ENCODE results near the gene KBTBD12.

KBTBD12 gene

DNA sequence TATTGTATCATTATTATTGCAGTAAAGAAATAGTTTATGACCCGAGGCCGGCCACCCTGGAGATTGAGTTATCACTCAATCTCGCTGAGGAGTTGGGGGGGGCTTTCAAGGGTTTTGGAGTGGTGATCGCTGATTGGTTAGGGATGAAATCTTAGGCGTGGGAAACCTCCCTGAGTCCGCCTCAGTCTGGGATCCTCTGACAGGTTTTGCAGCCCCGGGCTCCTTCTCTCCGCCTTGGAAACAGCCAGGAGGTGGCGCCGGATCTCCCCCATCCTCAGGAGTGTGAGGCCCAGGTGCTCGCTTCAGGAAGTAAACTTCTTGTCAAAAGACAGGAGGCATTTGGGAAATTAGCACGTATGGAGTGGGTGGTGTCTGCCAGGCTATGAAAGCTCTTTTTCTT is 96.1 kb downstream of the KBTBD12 start:
- FAIRE-seq = no peak
- no peak for TF ChIP-seq POLR2AphosphoS5 (IDR thresholded peaks at IDR 0.05; ENCODE audit: low read depth, low read length)
- no peak for TF ChIP-seq PAX5 (IDR thresholded peaks at IDR 0.05; ENCODE audit: insufficient read depth, low read length, severe bottlenecking)
- no peak for TF ChIP-seq SPI1 (IDR thresholded peaks at IDR 0.05; ENCODE audit: low read depth, low read length)
- TF ChIP-seq POU2F2 (IDR thresholded peaks at IDR 0.05; ENCODE audit: low read depth, low read length) = no peak
- TF ChIP-seq TAF1 (IDR thresholded peaks at IDR 0.05; ENCODE audit: low read depth, low read length) = no peak
- TF ChIP-seq POLR2A (IDR thresholded peaks at IDR 0.05; ENCODE audit: low read depth, low read length) = no peak
- DNase-seq (ENCODE audit: insufficient read length, low spot score) = no peak

GRCh38 chr3:128012050-128012449 is 97.0 kb downstream of the KBTBD12 start:
- FAIRE-seq = no peak
- no peak for DNase-seq (ENCODE audit: insufficient read length, low spot score)
- TF ChIP-seq SPI1 (IDR thresholded peaks at IDR 0.05; ENCODE audit: low read depth, low read length) (no peak), TAF1 (IDR thresholded peaks at IDR 0.05; ENCODE audit: low read depth, low read length) (no peak), POLR2AphosphoS5 (IDR thresholded peaks at IDR 0.05; ENCODE audit: low read depth, low read length) (no peak), POU2F2 (IDR thresholded peaks at IDR 0.05; ENCODE audit: low read depth, low read length) (no peak), POLR2A (IDR thresholded peaks at IDR 0.05; ENCODE audit: low read depth, low read length) (no peak), PAX5 (IDR thresholded peaks at IDR 0.05; ENCODE audit: insufficient read depth, low read length, severe bottlenecking) (no peak)

- no peak for TF ChIP-seq POLR2AphosphoS5 (IDR thresholded peaks at IDR 0.05; ENCODE audit: low read depth, low read length)
- no peak for TF ChIP-seq PAX5 (IDR thresholded peaks at IDR 0.05; ENCODE audit: insufficient read depth, low read length, severe bottlenecking)
- no peak for TF ChIP-seq SPI1 (IDR thresholded peaks at IDR 0.05; ENCODE audit: low read depth, low read length)
- TF ChIP-seq POU2F2 (IDR thresholded peaks at IDR 0.05; ENCODE audit: low read depth, low read length) = no peak
- TF ChIP-seq POLR2A (IDR thresholded peaks at IDR 0.05; ENCODE audit: low read depth, low read length) = no peak
- no peak for TF ChIP-seq TAF1 (IDR thresholded peaks at IDR 0.05; ENCODE audit: low read depth, low read length)
- FAIRE-seq (no peak), DNase-seq (ENCODE audit: insufficient read length, low spot score) (no peak)
Observed at GRCh38 chr3:128014548-128014947, 99.5 kb downstream of the KBTBD12 start.

GRCh38 chr3:128016502-128016901 is 101.5 kb downstream of the KBTBD12 start:
- TF ChIP-seq POU2F2 (IDR thresholded peaks at IDR 0.05; ENCODE audit: low read depth, low read length) (no peak), POLR2AphosphoS5 (IDR thresholded peaks at IDR 0.05; ENCODE audit: low read depth, low read length) (no peak)
- DNase-seq (ENCODE audit: insufficient read length, low spot score) (no peak), FAIRE-seq (no peak)

DNA sequence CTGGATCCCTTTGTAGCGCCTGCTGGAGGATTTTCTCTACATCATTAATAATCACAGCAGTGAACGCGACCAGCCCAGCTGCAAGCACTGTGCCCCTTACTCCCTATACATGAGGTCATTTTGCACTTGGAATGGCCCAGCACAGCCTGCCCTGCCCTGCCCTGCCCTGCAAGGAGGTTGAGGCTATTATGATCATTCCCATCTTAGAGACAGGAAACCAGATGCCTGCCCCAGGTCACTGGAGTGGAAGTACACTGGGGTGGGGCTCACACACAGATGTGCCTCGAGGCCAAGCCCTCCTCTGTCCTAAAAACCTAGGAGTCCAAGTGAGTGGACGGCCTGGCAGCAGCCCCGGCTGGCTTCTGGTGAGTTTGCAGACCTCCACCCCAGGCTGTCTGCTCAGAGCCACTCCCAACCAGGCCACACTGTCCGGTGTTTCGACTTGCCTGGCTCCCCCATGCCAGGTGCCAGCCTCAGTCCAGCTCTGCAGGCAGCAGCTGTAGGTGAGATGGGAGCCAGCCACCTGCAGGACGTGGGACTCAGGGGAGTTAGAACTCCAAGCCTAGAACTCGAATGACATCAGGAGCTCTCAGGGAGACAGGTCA is 106.8 kb downstream of the KBTBD12 start:
- TF ChIP-seq TAF1 (IDR thresholded peaks at IDR 0.05; ENCODE audit: low read depth, low read length) = no peak
- TF ChIP-seq PAX5 (IDR thresholded peaks at IDR 0.05; ENCODE audit: insufficient read depth, low read length, severe bottlenecking) = no peak
- no peak for TF ChIP-seq SPI1 (IDR thresholded peaks at IDR 0.05; ENCODE audit: low read depth, low read length)
- TF ChIP-seq POU2F2 (IDR thresholded peaks at IDR 0.05; ENCODE audit: low read depth, low read length) = no peak
- no peak for TF ChIP-seq POLR2AphosphoS5 (IDR thresholded peaks at IDR 0.05; ENCODE audit: low read depth, low read length)
- TF ChIP-seq POLR2A (IDR thresholded peaks at IDR 0.05; ENCODE audit: low read depth, low read length) = no peak
- FAIRE-seq = no peak

GRCh38 chr3:128033102-128033501 is 118.1 kb downstream of the KBTBD12 start:
- TF ChIP-seq POLR2AphosphoS5 (IDR thresholded peaks at IDR 0.05; ENCODE audit: low read depth, low read length) (no peak), TAF1 (IDR thresholded peaks at IDR 0.05; ENCODE audit: low read depth, low read length) (no peak), POLR2A (IDR thresholded peaks at IDR 0.05; ENCODE audit: low read depth, low read length) (no peak), PAX5 (IDR thresholded peaks at IDR 0.05; ENCODE audit: insufficient read depth, low read length, severe bottlenecking) (no peak), POU2F2 (IDR thresholded peaks at IDR 0.05; ENCODE audit: low read depth, low read length) (no peak), SPI1 (IDR thresholded peaks at IDR 0.05; ENCODE audit: low read depth, low read length) (no peak)
- DNase-seq (ENCODE audit: insufficient read length, low spot score) (no peak), FAIRE-seq (no peak)

More for the DNA sequence above, 106.8 kb downstream of the KBTBD12 start:
- no peak for DNase-seq (ENCODE audit: insufficient read length, low spot score)

DNA sequence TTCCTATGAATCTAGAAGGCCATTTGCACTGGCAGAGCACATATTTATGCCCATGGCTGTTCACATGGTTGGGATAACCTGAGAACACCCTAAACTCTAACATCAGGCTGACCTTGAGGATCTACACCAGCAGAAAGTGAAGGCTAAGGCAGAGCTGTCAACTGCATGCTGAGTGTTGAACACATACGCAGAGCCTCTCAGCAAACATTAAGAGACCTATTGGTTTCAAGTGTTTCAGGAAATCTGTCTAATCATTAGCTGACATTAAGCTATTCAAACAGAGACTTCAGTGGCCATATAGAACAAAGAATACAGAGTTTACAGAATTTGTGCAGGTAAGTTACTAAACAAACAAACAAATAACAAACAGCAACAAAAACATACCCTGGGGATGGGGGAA is 121.1 kb downstream of the KBTBD12 start:
- no peak for TF ChIP-seq PAX5 (IDR thresholded peaks at IDR 0.05; ENCODE audit: insufficient read depth, low read length, severe bottlenecking)
- TF ChIP-seq POLR2A (IDR thresholded peaks at IDR 0.05; ENCODE audit: low read depth, low read length) = no peak
- TF ChIP-seq POLR2AphosphoS5 (IDR thresholded peaks at IDR 0.05; ENCODE audit: low read depth, low read length) = no peak
- TF ChIP-seq TAF1 (IDR thresholded peaks at IDR 0.05; ENCODE audit: low read depth, low read length) = no peak
- no peak for TF ChIP-seq POU2F2 (IDR thresholded peaks at IDR 0.05; ENCODE audit: low read depth, low read length)
- TF ChIP-seq SPI1 (IDR thresholded peaks at IDR 0.05; ENCODE audit: low read depth, low read length) = no peak
- no peak for DNase-seq (ENCODE audit: insufficient read length, low spot score)
- FAIRE-seq = no peak

Measured in GM12891 (cell line).